GM23338 (cell line): Measurements from ENCODE around the gene C8G. TPM values are rescaled to one million over a fixed set of nuclear protein-coding genes. Genes with fewer than 3 reads are reported as not detected.

Source experiments
- ATAC-seq: fragments of 200-7000 bp; cut with Tn5 transposase; 3 replicates; pipeline ENCODE4 v1.9.1; 2020
- DNase-seq: peaks from one replicate; pipeline ENCODE4 v3.0.0-alpha.2; 2015; ENCODE audit warnings: low spot score
- H2AFZ ChIP-seq: fragments of 200-600 bp; sonication (generic); 2 replicates; pipeline ENCODE4 v1.8.0; 2016; ENCODE audit warnings: antibody characterized with exemption, mild to moderate bottlenecking, moderate library complexity
- H3F3A ChIP-seq: fragments of 200-600 bp; sonication (generic); replicated peaks from 2 replicates; pipeline ENCODE4 v1.8.0; 2017; ENCODE audit warnings: antibody characterized with exemption, mixed run types, low read depth
- H3K27ac ChIP-seq: fragments of 200-600 bp; sonication (generic); 2 replicates; pipeline ENCODE4 v1.6.1; 2016; ENCODE audit warnings: low read depth
- H3K27me3 ChIP-seq: fragments of 200-600 bp; sonication (generic); 2 replicates; pipeline ENCODE4 v1.8.0; 2016; ENCODE audit warnings: mild to moderate bottlenecking, mixed run types, moderate library complexity; ENCODE audit not compliant: insufficient read depth
- H3K36me3 ChIP-seq: fragments of 200-600 bp; sonication (generic); 2 replicates; pipeline ENCODE4 v1.8.0; 2016; ENCODE audit warnings: mild to moderate bottlenecking; ENCODE audit not compliant: insufficient read depth
- H3K4me1 ChIP-seq: fragments of 200-600 bp; sonication (generic); 2 replicates; pipeline ENCODE4 v1.8.0; 2016; ENCODE audit warnings: mild to moderate bottlenecking, moderate library complexity; ENCODE audit not compliant: insufficient read depth
- H3K4me2 ChIP-seq: fragments of 200-600 bp; sonication (generic); 2 replicates; pipeline ENCODE4 v1.7.1; 2017; ENCODE audit warnings: mixed run types
- H3K4me3 ChIP-seq: fragments of 200-600 bp; sonication (generic); 2 replicates; pipeline ENCODE4 v1.6.1; 2016; ENCODE audit warnings: mixed run types
- H3K79me2 ChIP-seq: fragments of 200-600 bp; sonication (generic); replicated peaks from 2 replicates; pipeline ENCODE4 v1.8.0; 2017; ENCODE audit warnings: mild to moderate bottlenecking; ENCODE audit not compliant: insufficient read depth
- H3K9me2 ChIP-seq: fragments of 200-600 bp; sonication (generic); 2 replicates; pipeline ENCODE4 v1.8.0; 2017; ENCODE audit not compliant: insufficient read depth
- H4K20me1 ChIP-seq: fragments of 200-600 bp; sonication (generic); replicated peaks from 2 replicates; pipeline ENCODE4 v1.8.0; 2017; ENCODE audit warnings: mild to moderate bottlenecking; ENCODE audit not compliant: insufficient read depth
- H3K27ac Mint-ChIP-seq: 2 replicates; pipeline ENCODE4 v1.8.0; 2020; ENCODE audit warnings: inconsistent platforms, mild to moderate bottlenecking, moderate library complexity, mixed read lengths
- H3K27me3 Mint-ChIP-seq: 3 replicates; pipeline ENCODE4 v1.8.0; 2022; ENCODE audit warnings: low read depth, mild to moderate bottlenecking, moderate library complexity, mixed read lengths, inconsistent platforms; ENCODE audit not compliant: insufficient read depth, poor library complexity
- H3K36me3 Mint-ChIP-seq: 3 replicates; pipeline ENCODE4 v1.8.0; 2021; ENCODE audit warnings: low read depth, mild to moderate bottlenecking, inconsistent platforms, moderate library complexity, mixed read lengths
- H3K4me1 Mint-ChIP-seq: 3 replicates; pipeline ENCODE4 v1.8.0; 2020; ENCODE audit warnings: mild to moderate bottlenecking, inconsistent platforms, mixed read lengths
- H3K4me3 Mint-ChIP-seq: 3 replicates; pipeline ENCODE4 v1.8.0; 2021; ENCODE audit warnings: moderate library complexity, mild to moderate bottlenecking, inconsistent platforms, mixed read lengths
- H3K9me3 Mint-ChIP-seq: 3 replicates; pipeline ENCODE4 v1.8.0; 2020; ENCODE audit warnings: moderate library complexity, mild to moderate bottlenecking, inconsistent platforms, mixed read lengths
- CREB1 ChIP-seq: fragments of 250-450 bp; sonication (Bioruptor Pico); IDR thresholded peaks from 2 replicates; pipeline ENCODE4 v1.5.0; 2020; ENCODE audit warnings: low read depth, mild to moderate bottlenecking, moderate library complexity
- ETS1 ChIP-seq: IDR thresholded peaks from 2 replicates; pipeline ENCODE4 v1.6.1; 2016; ENCODE audit warnings: antibody characterized with exemption
- EZH2 ChIP-seq: fragments of 200-600 bp; sonication (generic); IDR thresholded peaks from one replicate; pipeline ENCODE4 v1.8.0; 2017; ENCODE audit warnings: antibody characterized with exemption, mild to moderate bottlenecking, low read depth; ENCODE audit not compliant: unreplicated experiment
- EZH2phosphoT487 ChIP-seq: fragments of 200-600 bp; sonication (generic); IDR thresholded peaks from one replicate; pipeline ENCODE4 v1.8.1; 2018; ENCODE audit warnings: antibody characterized with exemption; ENCODE audit not compliant: unreplicated experiment
- JUNB ChIP-seq: IDR thresholded peaks from one replicate; pipeline ENCODE4 v1.6.1; 2016; ENCODE audit warnings: antibody characterized with exemption; ENCODE audit not compliant: unreplicated experiment
- NANOG ChIP-seq: IDR thresholded peaks from 2 replicates; pipeline ENCODE4 v1.6.1; 2016; ENCODE audit warnings: antibody characterized with exemption, borderline replicate concordance
- POLR2AphosphoS5 ChIP-seq: IDR thresholded peaks from 2 replicates; pipeline ENCODE4 v1.6.1; 2016; ENCODE audit warnings: antibody characterized with exemption, low read depth
- REST ChIP-seq: IDR thresholded peaks from one replicate; pipeline ENCODE4 v1.6.1; 2018; ENCODE audit warnings: antibody characterized with exemption; ENCODE audit not compliant: unreplicated experiment
- STAT1 ChIP-seq: IDR thresholded peaks from one replicate; pipeline ENCODE4 v1.6.1; 2016; ENCODE audit warnings: antibody characterized with exemption; ENCODE audit not compliant: unreplicated experiment
- ZNF114 ChIP-seq: fragments of 250-450 bp; sonication (Bioruptor Pico); IDR thresholded peaks from 2 replicates; pipeline ENCODE4 v1.5.0; 2020; ENCODE audit warnings: mild to moderate bottlenecking, moderate library complexity
- ZNF331 ChIP-seq: fragments of 250-450 bp; sonication (Bioruptor Pico); IDR thresholded peaks from 2 replicates; pipeline ENCODE4 v1.5.0; 2020; ENCODE audit warnings: low read depth, mild to moderate bottlenecking, moderate library complexity
- ZNF462 ChIP-seq: fragments of 250-450 bp; sonication (Bioruptor Pico); IDR thresholded peaks from 2 replicates; pipeline ENCODE4 v1.5.0; 2020; ENCODE audit warnings: mild to moderate bottlenecking, moderate library complexity
- polyA plus RNA-seq: library from polyadenylated mRNA; unstranded; fragments of >200 nt; fragmentation: Nextera tagmentation; extraction: Ambion mirVana; gene quantifications from 2 replicates; pipeline ENCODE4 v1.2.1, GENCODE V29; 2016
- total RNA-seq: library from RNA; depleted of rRNA; stranded (reverse); fragments of >200 nt; shearing (Covaris generic); gene quantifications from 2 replicates; pipeline ENCODE4 v1.2.3, GENCODE V29; 2014

The C8G gene
- total and polyA plus RNA-seq, 2 experiments from 2014 or later: not detected

GRCh38 chr9:136896027-136896426 lies 49.0 kb upstream of the C8G start (continued):
- TF ChIP-seq ZNF331 (CRISPR knock-in tag) (no peak), POLR2AphosphoS5 (no peak), ZNF114 (CRISPR knock-in tag) (no peak), STAT1 (no peak), CREB1 (CRISPR knock-in tag) (no peak), JUNB (no peak)

- Histone ChIP-seq H3K9me2 (no peaks in the 10 kb centered on the region), H3K4me1 (no peaks in the 10 kb centered on the region), H3K27ac (no peak overlapping the region), H2AFZ (no peak overlapping the region), H3F3A (0 out of 2 replicates have a peak, but pooled peaks cover 9% of the 10 kb centered on the region), H3K4me3 (no peak overlapping the region), H3K79me2 (peaks cover 37% of the 10 kb centered on the region), H3K27me3 (no peaks in the 10 kb centered on the region), H3K36me3 (peaks cover 21% of the 10 kb centered on the region), H3K4me2 (no peak overlapping the region), H4K20me1 (peaks cover 26% of the 10 kb centered on the region)
- ATAC-seq (no peak), DNase-seq (no peak)
- Mint-ChIP-seq H3K36me3 (peaks cover 47% of the 10 kb centered on the region), H3K4me1 (peaks cover 2% of the 10 kb centered on the region; the same call in 1 of the 3 replicates), H3K27ac (no peak overlapping the region), H3K4me3 (no peak overlapping the region), H3K9me3 (no peaks in the 10 kb centered on the region), H3K27me3 (peaks cover 4% of the 10 kb centered on the region)
- TF ChIP-seq POLR2AphosphoS5 (no peak), ZNF462 (CRISPR knock-in tag) (no peak), ETS1 (no peak), NANOG (no peak), JUNB (no peak), ZNF331 (CRISPR knock-in tag) (no peak), REST (no peak), ZNF114 (CRISPR knock-in tag) (no peak), CREB1 (CRISPR knock-in tag) (no peak), STAT1 (no peak), EZH2 (no peak), EZH2phosphoT487 (no peak)
Measured at GRCh38 chr9:136898483-136899100, 46.5 kb upstream of the C8G start.
